Nephron (organoid): Measurements from ENCODE around the gene RNF19B.

Source experiments
- H3K27ac Mint-ChIP-seq, 3 experiments: 2 replicates each; pipeline ENCODE4 v1.8.0; 2020; ENCODE audit warnings: mixed read lengths in 3 of 3, mild to moderate bottlenecking in 2 of 3, moderate library complexity in 1 of 3
- H3K27me3 Mint-ChIP-seq: 2 replicates; pipeline ENCODE4 v1.8.0; 2021; ENCODE audit warnings: low read depth, mild to moderate bottlenecking, moderate library complexity, mixed read lengths
- H3K36me3 Mint-ChIP-seq: 2 replicates; pipeline ENCODE4 v1.8.0; 2020; ENCODE audit warnings: low read depth, mixed read lengths
- H3K4me1 Mint-ChIP-seq: 2 replicates; pipeline ENCODE4 v1.8.0; 2020; ENCODE audit warnings: mixed read lengths
- H3K4me3 Mint-ChIP-seq, 3 experiments: 2 replicates each; pipeline ENCODE4 v1.8.0; 2020; ENCODE audit warnings: mild to moderate bottlenecking in 3 of 3, mixed read lengths in 3 of 3, moderate library complexity in 2 of 3
- H3K9me3 Mint-ChIP-seq: 2 replicates; pipeline ENCODE4 v1.8.0; 2020; ENCODE audit warnings: mixed read lengths
- CTCF ChIP-seq, 3 experiments: fragments of 200-600 bp; sonication (generic); IDR thresholded peaks; one replicate each; pipeline ENCODE4 v1.5.0; 2021; ENCODE audit warnings: antibody characterized with exemption in 3 of 3; ENCODE audit not compliant: unreplicated experiment in 3 of 3

The RNF19B gene

GRCh38 chr1:32989160-32990050 is 24.8 kb upstream of the RNF19B start:
- peaks cover 7% of the 10 kb centered on the region for H3K27me3 Mint-ChIP-seq
- H3K9me3 Mint-ChIP-seq: no peaks in the 10 kb centered on the region
- no peak overlapping the region for H3K4me3 Mint-ChIP-seq
- no peak for TF ChIP-seq CTCF (IDR thresholded peaks at IDR 0.05; ENCODE audit: unreplicated experiment in 3 of 3)
- peak overlapping the region in 2 of 3 experiments; percentile 5 to 53 for H3K27ac Mint-ChIP-seq
- peaks cover 25% of the 10 kb centered on the region for H3K4me1 Mint-ChIP-seq
- H3K36me3 Mint-ChIP-seq: no peaks in the 10 kb centered on the region

GRCh38 chr1:32988665-32989064 is 24.1 kb upstream of the RNF19B start:
- Mint-ChIP-seq H3K4me3 (no peak overlapping the region), H3K36me3 (no peaks in the 10 kb centered on the region), H3K9me3 (no peaks in the 10 kb centered on the region), H3K27me3 (peaks cover 12% of the 10 kb centered on the region), H3K4me1 (peaks cover 25% of the 10 kb centered on the region), H3K27ac (peak overlapping the region in 1 of 3 experiments; percentile 5)
- TF ChIP-seq CTCF (IDR thresholded peaks at IDR 0.05; ENCODE audit: unreplicated experiment in 3 of 3): no peak

- no peak overlapping the region for H3K4me3 Mint-ChIP-seq
- H3K9me3 Mint-ChIP-seq: no peaks in the 10 kb centered on the region
- H3K4me1 Mint-ChIP-seq: peaks cover 24% of the 10 kb centered on the region
- H3K27me3 Mint-ChIP-seq: peaks cover 21% of the 10 kb centered on the region
- TF ChIP-seq CTCF (IDR thresholded peaks at IDR 0.05; ENCODE audit: unreplicated experiment in 3 of 3): no peak
- no peak overlapping the region for H3K27ac Mint-ChIP-seq
- no peaks in the 10 kb centered on the region for H3K36me3 Mint-ChIP-seq
Measured at GRCh38 chr1:32985226-32985625, 20.6 kb upstream of the RNF19B start.

GRCh38 chr1:32984455-32985171 is 20.0 kb upstream of the RNF19B start:
- Mint-ChIP-seq H3K4me3 (no peak overlapping the region), H3K27ac (peak overlapping the region in 1 of 3 experiments; percentile 46), H3K36me3 (no peaks in the 10 kb centered on the region), H3K4me1 (peaks cover 21% of the 10 kb centered on the region), H3K27me3 (peaks cover 21% of the 10 kb centered on the region), H3K9me3 (no peaks in the 10 kb centered on the region)
- no peak for TF ChIP-seq CTCF (IDR thresholded peaks at IDR 0.05; ENCODE audit: unreplicated experiment in 3 of 3)

- Mint-ChIP-seq H3K27me3 (peaks cover 21% of the 10 kb centered on the region), H3K27ac (peak overlapping the region in 1 of 3 experiments; percentile 46), H3K4me3 (no peak overlapping the region), H3K36me3 (no peaks in the 10 kb centered on the region), H3K9me3 (no peaks in the 10 kb centered on the region), H3K4me1 (peaks cover 16% of the 10 kb centered on the region)
- TF ChIP-seq CTCF (IDR thresholded peaks at IDR 0.05; ENCODE audit: unreplicated experiment in 3 of 3): no peak
Measured at GRCh38 chr1:32984090-32984454, 19.5 kb upstream of the RNF19B start.
